ENCODE measurements around the gene STMP1.
A peak's percentile ranks its signal among the peaks of the same experiment; 100 is the strongest.

The STMP1 gene

GRCh38 chr7:135693558-135693957 is 31.2 kb downstream of the STMP1 start:
- no peak for DNase-seq (ENCODE audit: low read depth)
- TF ChIP-seq, protein P1, sequence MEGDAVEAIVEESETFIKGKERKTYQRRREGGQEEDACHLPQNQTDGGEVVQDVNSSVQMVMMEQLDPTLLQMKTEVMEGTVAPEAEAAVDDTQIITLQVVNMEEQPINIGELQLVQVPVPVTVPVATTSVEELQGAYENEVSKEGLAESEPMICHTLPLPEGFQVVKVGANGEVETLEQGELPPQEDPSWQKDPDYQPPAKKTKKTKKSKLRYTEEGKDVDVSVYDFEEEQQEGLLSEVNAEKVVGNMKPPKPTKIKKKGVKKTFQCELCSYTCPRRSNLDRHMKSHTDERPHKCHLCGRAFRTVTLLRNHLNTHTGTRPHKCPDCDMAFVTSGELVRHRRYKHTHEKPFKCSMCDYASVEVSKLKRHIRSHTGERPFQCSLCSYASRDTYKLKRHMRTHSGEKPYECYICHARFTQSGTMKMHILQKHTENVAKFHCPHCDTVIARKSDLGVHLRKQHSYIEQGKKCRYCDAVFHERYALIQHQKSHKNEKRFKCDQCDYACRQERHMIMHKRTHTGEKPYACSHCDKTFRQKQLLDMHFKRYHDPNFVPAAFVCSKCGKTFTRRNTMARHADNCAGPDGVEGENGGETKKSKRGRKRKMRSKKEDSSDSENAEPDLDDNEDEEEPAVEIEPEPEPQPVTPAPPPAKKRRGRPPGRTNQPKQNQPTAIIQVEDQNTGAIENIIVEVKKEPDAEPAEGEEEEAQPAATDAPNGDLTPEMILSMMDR (IDR thresholded peaks at IDR 0.05; ENCODE audit: low read depth, low read length) = no peak
- TF ChIP-seq, protein P2, sequence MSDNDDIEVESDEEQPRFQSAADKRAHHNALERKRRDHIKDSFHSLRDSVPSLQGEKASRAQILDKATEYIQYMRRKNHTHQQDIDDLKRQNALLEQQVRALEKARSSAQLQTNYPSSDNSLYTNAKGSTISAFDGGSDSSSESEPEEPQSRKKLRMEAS (IDR thresholded peaks at IDR 0.05; ENCODE audit: low read depth, low read length) = no peak
- no peak for TF ChIP-seq MYC (IDR thresholded peaks at IDR 0.05; ENCODE audit: low read depth, low read length)
- no peak for TF ChIP-seq POLR2A (IDR thresholded peaks at IDR 0.05; ENCODE audit: extremely low read depth, insufficient read length)
- no peak overlapping the region for H3K4me3 ChIP-seq (ENCODE audit: low read depth, low read length)

- no peak for DNase-seq (ENCODE audit: low read depth)
- TF ChIP-seq POLR2A (IDR thresholded peaks at IDR 0.05; ENCODE audit: extremely low read depth, insufficient read length) (no peak), MYC (IDR thresholded peaks at IDR 0.05; ENCODE audit: low read depth, low read length) (no peak)
- TF ChIP-seq, protein P2 (IDR thresholded peaks at IDR 0.05; ENCODE audit: low read depth, low read length) = no peak
- TF ChIP-seq, protein P1 (IDR thresholded peaks at IDR 0.05; ENCODE audit: low read depth, low read length) = no peak
- no peak overlapping the region for H3K4me3 ChIP-seq (ENCODE audit: low read depth, low read length)
These were observed 35.1 kb downstream of the STMP1 start for GRCh38 chr7:135697276-135698049.

DNA sequence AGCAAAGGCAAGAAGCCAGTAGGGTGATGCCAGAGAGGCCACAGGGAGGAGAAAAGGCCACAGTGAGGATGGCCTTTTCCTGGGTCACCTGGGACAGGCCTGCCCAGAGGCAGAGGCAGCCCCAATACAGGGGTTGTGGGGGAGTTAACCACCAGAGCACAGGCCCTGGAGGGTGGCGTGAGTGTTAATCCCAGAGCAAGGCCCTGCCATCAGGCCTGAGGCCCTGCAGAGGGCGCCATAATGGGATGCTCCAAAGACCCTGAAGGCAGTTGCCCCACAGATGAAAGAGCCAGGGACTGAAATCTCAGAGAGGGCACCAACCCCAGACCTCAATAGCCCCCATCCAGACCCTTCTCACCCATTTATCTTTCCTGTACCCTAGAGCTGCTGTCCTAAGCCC is 41.8 kb downstream of the STMP1 start:
- DNase-seq (ENCODE audit: low read depth) = peak; percentile 45
- no peak overlapping the region for H3K4me3 ChIP-seq (ENCODE audit: low read depth, low read length)
- TF ChIP-seq, protein P1 (IDR thresholded peaks at IDR 0.05; ENCODE audit: low read depth, low read length) = peak; percentile 72
- no peak for TF ChIP-seq POLR2A (IDR thresholded peaks at IDR 0.05; ENCODE audit: extremely low read depth, insufficient read length)
- no peak for TF ChIP-seq MYC (IDR thresholded peaks at IDR 0.05; ENCODE audit: low read depth, low read length)
- TF ChIP-seq, protein P2 (IDR thresholded peaks at IDR 0.05; ENCODE audit: low read depth, low read length) = no peak

DNA sequence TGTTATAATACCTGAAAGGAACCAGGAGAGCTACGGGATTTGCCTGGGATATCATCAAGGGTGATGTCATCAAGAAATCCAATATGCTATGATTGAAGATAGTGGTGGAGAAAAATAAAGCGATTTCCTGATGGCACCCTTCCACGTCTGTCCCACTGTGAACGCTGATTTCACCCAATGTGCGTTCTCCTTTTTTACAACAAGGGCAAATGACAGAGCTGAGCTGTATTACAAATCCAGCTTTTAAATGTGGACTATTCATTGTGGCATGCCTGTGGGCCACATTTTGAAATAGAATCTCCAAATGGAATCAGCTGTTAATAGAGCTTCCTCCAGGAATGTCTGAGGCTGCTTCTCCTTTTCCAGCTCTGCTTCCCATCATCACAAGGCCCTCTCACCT is 42.4 kb downstream of the STMP1 start:
- no peak for DNase-seq (ENCODE audit: low read depth)
- H3K4me3 ChIP-seq (ENCODE audit: low read depth, low read length) = no peak overlapping the region
- TF ChIP-seq, protein P1 (IDR thresholded peaks at IDR 0.05; ENCODE audit: low read depth, low read length) = no peak
- TF ChIP-seq, protein P2 (IDR thresholded peaks at IDR 0.05; ENCODE audit: low read depth, low read length) = no peak

DNA sequence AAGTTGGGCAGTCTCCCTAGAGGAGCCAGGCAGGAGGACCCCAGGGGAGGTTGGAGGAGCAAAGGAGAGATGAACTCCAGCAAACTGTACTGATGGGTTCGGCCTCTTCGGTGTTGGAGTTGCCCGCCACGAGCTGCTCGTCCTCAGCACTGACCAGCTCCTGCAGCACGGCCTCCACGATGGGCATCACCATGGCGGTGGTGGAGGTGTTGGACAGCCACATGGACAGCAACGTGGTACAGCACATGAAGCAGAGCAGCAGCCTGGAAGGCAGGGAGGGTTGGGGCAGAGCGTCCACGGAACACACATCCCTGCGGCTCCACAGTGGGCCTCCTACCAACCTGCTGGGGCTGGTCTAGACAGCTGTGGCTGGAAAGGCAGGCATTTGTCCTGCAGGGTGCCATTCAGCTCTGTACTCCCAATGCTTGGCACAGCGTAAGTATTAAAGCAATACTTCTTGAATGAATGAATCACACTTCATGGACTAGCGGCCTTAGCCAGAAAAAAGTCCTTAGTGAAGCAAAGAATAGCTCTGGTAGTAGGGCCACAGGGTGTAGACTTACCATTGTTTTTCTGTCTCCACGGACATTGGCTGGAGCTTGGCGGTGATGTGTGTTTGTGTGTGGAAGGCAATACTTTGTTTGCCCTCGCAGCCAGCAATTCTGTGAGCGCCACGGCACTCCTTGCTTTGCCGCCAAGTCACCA is 43.9 kb downstream of the STMP1 start:
- no peak overlapping the region for H3K4me3 ChIP-seq (ENCODE audit: low read depth, low read length)
- no peak for DNase-seq (ENCODE audit: low read depth)
- TF ChIP-seq, protein P2 (IDR thresholded peaks at IDR 0.05; ENCODE audit: low read depth, low read length) = no peak
- TF ChIP-seq POLR2A (IDR thresholded peaks at IDR 0.05; ENCODE audit: extremely low read depth, insufficient read length) (no peak), MYC (IDR thresholded peaks at IDR 0.05; ENCODE audit: low read depth, low read length) (no peak)
- TF ChIP-seq, protein P1 (IDR thresholded peaks at IDR 0.05; ENCODE audit: low read depth, low read length) = no peak

Measured in NB4 (cell line).